ENCODE measurements around the gene PTPRM. TPM values are rescaled to one million over a fixed set of nuclear protein-coding genes. Genes with fewer than 3 reads are reported as not detected.
A peak's percentile ranks its signal among the peaks of the same experiment; 100 is the strongest.

The PTPRM gene
- total and polyA plus RNA-seq, 2 of the 4 experiments (the other 2 are of a cell fraction) = 28.3 to 51.2 TPM

DNA sequence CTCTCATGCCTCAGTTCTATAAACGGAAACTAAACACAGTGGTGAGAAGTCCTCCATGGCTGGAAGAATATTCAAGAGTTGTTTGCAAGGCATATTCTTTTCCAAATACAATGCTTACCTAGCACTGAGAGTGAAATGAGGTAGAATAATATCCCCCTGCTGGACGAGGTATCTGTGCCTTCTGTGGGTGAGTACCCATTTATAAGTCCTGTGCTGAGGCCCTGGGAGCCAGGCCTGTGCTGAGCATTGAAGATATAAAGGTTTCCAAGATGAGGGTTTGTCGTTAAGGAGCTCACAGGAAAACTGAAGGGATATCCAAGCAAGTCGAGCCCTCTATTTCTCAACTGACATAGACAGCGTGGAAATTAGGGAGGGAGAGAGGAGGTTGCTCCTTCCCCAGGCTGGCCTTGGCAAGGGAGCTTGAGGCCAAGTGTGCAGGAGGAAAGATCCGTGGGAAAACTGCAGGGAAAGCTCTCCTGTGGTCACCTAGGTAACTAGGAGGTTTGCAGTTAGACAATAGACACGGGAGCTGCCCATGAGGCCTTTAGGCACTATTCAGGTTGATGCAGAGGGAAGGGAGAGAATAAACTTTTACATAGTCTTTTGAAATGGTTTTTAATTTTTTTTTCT lies 17.6 kb downstream of the PTPRM start:
- Histone ChIP-seq H3K9me1 (ENCODE audit: insufficient read depth, low read length) (peaks cover 10% of the 10 kb centered on the region), H3K56ac (ENCODE audit: extremely low read depth, insufficient read depth, low read length) (no peak overlapping the region), H2AK9ac (replicated peaks; ENCODE audit: low read depth, low read length, poor library complexity) (no peak overlapping the region), H2AK5ac (ENCODE audit: low read depth, low read length) (no peak overlapping the region), H3K9ac (ENCODE audit: low read depth, low read length) (no peak overlapping the region), H3K4ac (ENCODE audit: low read depth, low read length) (no peak overlapping the region), H3K27ac (ENCODE audit: insufficient read depth, low read length) (no peak overlapping the region), H3K27me3 (ENCODE audit: control insufficient read depth, insufficient read depth, low read length) (no peaks in the 10 kb centered on the region), H3K79me1 (ENCODE audit: low read depth in 1 of 2, low read length in 2 of 2) (peaks cover 24 to 65% of the 10 kb centered on the region in 2 experiments), H2AFZ (replicated peaks; ENCODE audit: low read length, poor library complexity) (no peak overlapping the region), H4K5ac (ENCODE audit: low read depth, low read length) (no peak overlapping the region), H3K14ac (replicated peaks; ENCODE audit: low read depth, low read length) (no peak overlapping the region), H2BK20ac (ENCODE audit: low read depth, low read length) (no peak overlapping the region), H3K4me3 (ENCODE audit: insufficient read depth, low read depth, low read length) (no peak overlapping the region), H4K91ac (ENCODE audit: insufficient read depth, low read depth, low read length) (no peak overlapping the region), H3K9me3 (ENCODE audit: control insufficient read depth, insufficient read depth, low read length) (0 out of 2 replicates have a peak, but pooled peaks cover 2% of the 10 kb centered on the region), H3K18ac (ENCODE audit: low read depth, low read length) (no peak overlapping the region), H3K4me2 (ENCODE audit: low read depth, low read length) (no peak overlapping the region), H3K36me3 (ENCODE audit: control insufficient read depth, insufficient read depth, low read length) (no peaks in the 10 kb centered on the region), H3K23ac (ENCODE audit: low read depth, low read length) (peak overlapping the region; percentile 31; the same call in 1 of the 2 replicates), H3K4me1 (ENCODE audit: control insufficient read depth, insufficient read depth, low read length) (peaks cover 8% of the 10 kb centered on the region), H4K8ac (ENCODE audit: low read depth in 2 of 2, low read length in 2 of 2) (no peak overlapping the region), H2BK5ac (ENCODE audit: low read depth, low read length, poor library complexity, severe bottlenecking) (no peak overlapping the region), H2BK15ac (ENCODE audit: low read depth, low read length) (no peak overlapping the region), H4K20me1 (ENCODE audit: insufficient read depth, low read length) (no peaks in the 10 kb centered on the region), H2BK120ac (ENCODE audit: low read depth, low read length) (no peak overlapping the region)
- ChIA-PET CTCF (interaction anchor here (0.9 to 1.8 kb wide), 2 partner anchors 11 to 15 kb away, joined by 3 to 4 read pairs; no protein-coding TSS in a partner anchor), POLR2A (ENCODE audit: unreplicated experiment) (no interaction called here)
- TF ChIP-seq MXI1 (IDR thresholded peaks at IDR 0.05; ENCODE audit: borderline replicate concordance, low read depth, low read length) (no peak), MAFK (IDR thresholded peaks at IDR 0.05; ENCODE audit: low read depth, low read length) (no peak), BHLHE40 (IDR thresholded peaks at IDR 0.05; ENCODE audit: low read depth, low read length) (no peak), POLR2A (IDR thresholded peaks at IDR 0.05; ENCODE audit: low read depth, low read length) (no peak), NFE2L2 (IDR thresholded peaks at IDR 0.05; ENCODE audit: low read depth, low read length) (no peak), FOS (IDR thresholded peaks at IDR 0.05; ENCODE audit: low read depth, low read length) (no peak), SMC3 (IDR thresholded peaks at IDR 0.05; ENCODE audit: low read depth, low read length) (no peak), CHD1 (IDR thresholded peaks at IDR 0.05; ENCODE audit: low read depth, low read length) (no peak), RAD21 (IDR thresholded peaks at IDR 0.05; ENCODE audit: low read length) (no peak), MAZ (IDR thresholded peaks at IDR 0.05; ENCODE audit: borderline replicate concordance, low read depth, low read length) (no peak)
- TF ChIP-seq, protein P1, sequence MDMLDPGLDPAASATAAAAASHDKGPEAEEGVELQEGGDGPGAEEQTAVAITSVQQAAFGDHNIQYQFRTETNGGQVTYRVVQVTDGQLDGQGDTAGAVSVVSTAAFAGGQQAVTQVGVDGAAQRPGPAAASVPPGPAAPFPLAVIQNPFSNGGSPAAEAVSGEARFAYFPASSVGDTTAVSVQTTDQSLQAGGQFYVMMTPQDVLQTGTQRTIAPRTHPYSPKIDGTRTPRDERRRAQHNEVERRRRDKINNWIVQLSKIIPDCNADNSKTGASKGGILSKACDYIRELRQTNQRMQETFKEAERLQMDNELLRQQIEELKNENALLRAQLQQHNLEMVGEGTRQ (IDR thresholded peaks at IDR 0.05; ENCODE audit: low read depth, low read length) = no peak
- TF ChIP-seq, protein P2, sequence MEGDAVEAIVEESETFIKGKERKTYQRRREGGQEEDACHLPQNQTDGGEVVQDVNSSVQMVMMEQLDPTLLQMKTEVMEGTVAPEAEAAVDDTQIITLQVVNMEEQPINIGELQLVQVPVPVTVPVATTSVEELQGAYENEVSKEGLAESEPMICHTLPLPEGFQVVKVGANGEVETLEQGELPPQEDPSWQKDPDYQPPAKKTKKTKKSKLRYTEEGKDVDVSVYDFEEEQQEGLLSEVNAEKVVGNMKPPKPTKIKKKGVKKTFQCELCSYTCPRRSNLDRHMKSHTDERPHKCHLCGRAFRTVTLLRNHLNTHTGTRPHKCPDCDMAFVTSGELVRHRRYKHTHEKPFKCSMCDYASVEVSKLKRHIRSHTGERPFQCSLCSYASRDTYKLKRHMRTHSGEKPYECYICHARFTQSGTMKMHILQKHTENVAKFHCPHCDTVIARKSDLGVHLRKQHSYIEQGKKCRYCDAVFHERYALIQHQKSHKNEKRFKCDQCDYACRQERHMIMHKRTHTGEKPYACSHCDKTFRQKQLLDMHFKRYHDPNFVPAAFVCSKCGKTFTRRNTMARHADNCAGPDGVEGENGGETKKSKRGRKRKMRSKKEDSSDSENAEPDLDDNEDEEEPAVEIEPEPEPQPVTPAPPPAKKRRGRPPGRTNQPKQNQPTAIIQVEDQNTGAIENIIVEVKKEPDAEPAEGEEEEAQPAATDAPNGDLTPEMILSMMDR (conservative IDR thresholded peaks at IDR 0.05; ENCODE audit: low read depth, low read length) = no peak
- no peak for DNase-seq
- ATAC-seq (ENCODE audit: low read depth) = no peak
- intact Hi-C loops (cut with micrococcal nuclease) (no loop called here), in situ Hi-C loops (cut with MboI; ENCODE audit: low sequenced_read_pairs) (loop anchor here (25.0 kb wide), 1 partner anchor 328 kb away; no protein-coding TSS in a partner anchor), dilution Hi-C loops (cut with HindIII; ENCODE audit: low sequenced_read_pairs, unreplicated experiment) (no loop called here)
- WGBS, 2 experiments (ENCODE audit: extremely low coverage in 2 of 2, insufficient read length in 1 of 2) = no CpG with 5 or more reads among the region's 7 CpGs
- no TSS peak for BruUV-seq (replicated peaks)
